ENCODE measurements around the gene DNAH8.

DNAH8 gene

DNA sequence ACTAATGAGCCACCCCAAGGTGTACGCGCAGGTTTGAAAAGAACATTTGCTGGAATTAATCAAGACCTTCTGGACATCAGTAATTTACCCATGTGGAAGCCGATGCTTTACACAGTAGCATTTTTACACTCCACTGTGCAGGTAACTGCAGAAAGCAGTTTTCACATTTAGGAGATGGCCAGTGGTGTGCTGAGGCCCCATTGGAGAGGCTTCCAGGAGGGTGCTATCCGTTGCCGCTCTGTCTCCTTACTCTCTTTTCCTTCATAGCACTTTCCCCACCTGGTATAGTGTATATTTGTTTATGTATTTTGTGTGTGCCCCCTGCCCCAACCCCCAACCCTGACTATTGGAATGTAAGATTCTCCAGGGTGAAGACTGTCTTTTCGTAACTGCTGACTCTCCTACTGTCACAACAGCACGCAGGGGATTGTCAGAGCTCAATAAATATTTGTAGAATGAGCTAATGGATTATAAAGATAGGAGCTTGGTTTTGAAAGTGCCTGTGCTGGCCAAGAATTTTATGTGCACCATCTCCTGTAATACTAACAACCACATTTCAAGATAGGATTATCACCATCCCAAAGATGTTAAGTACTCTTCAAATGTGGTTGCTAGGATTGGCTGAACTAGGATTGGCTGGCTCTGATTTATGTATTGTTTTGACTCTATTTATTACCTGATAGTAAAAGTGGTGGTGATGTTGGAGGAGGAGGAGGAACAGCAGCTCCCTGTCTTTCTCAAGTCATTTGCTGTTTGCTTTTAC, 259.5 kb downstream of the DNAH8 start:
- DNase-seq (ENCODE audit: low read depth), result no peak

DNA sequence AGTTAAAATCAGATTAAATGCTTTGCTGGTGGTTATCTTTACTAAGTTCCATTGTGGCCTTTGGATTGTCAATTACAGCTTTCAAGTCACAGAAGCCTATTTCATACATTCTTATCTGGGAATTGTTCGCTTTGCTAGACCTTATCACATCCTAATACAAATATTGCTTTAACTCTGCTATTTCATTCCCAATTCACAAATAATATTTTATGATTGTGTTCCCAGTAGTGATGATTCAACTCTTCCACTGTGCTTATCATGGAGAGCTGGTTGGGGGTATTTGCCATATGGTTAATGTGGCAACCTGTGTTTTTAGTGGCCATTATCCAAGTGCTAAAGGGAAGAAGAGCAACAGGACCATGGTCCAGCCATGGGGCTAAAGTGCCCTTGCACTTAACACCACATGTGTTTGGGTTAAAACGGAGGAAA, 260.5 kb downstream of the DNAH8 start:
- no peak for DNase-seq (ENCODE audit: low read depth)

DNA sequence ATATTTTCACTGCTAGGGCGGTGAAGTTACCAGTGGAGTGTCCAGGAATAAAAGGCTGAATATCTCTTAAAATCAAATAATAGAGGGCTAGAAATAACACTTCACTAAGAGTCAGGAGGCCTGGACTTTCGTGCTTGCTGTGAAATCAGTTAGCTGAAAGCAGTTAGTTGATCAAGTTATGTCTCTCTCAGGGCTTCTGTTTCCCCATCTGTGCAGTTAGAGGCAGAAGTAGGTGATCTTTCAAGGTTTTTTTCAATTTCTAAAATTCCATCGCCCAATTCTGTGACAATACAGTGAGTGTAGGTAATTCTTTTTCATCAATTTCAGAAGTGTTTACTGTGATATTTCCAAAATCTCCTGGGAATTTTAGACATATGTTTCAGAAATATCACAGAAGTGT, 260.9 kb downstream of the DNAH8 start:
- DNase-seq (ENCODE audit: low read depth), result no peak

DNA sequence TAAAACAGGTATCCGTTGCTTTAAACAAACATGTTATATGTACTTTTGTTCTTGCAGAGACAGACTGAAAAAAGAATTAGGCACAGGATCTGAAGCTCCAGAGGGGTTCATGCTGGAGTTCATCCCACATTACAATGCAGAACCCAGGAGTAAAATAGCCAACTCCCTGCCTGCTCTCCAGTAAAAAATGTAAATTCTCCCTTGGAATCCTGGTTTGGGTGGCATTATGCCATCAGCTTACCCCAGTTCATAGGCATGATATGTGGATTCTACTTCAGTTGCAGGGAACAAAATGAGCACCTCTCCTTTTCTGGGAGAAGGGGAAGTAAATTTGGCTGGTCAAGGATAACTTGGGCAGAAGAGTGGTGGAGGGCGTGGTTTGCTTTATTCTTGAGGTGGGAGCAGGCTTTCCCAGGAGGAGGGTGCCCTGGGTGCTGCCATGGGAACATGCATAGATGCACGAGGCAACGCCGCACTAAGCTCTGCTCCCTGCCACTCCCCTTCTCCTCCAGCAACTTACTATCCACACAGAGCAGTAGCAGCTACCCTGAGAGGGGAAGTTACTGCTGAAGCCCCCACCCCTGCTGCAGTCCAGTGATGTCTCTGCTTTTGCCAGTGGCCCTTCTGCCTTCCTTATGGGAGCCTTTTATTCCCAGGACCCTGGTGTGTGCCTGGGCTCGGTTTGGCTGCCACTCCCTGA, 261.8 kb downstream of the DNAH8 start:
- DNase-seq (ENCODE audit: low read depth), result no peak

DNA sequence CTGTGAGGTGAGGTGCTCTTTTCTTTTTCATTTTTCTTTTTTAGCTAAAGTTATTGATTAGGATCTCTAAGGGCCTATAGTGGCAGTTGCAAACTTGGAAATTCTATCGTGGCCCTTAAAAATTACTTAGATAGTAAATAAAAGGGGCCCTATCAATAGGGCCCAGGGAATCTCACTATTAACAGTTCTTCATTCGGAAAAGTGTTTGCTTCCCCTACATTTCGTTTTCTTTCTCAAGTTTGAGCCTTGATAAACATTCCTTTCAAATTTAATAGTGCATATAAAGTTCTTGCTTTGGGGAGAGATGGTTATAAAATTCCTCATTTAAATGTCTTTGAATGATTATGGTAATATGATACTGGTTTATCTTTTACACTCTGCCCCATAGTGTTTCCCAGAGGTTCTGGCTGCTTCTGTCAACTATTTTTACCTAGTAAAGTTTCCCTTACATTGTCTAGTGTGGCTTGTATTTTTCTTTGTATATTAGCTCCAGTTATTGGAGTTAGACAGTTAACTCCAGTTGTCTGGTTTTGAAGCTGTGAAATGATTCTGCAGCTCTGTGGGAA, 263.1 kb downstream of the DNAH8 start:
- no peak for DNase-seq (ENCODE audit: low read depth)

DNA sequence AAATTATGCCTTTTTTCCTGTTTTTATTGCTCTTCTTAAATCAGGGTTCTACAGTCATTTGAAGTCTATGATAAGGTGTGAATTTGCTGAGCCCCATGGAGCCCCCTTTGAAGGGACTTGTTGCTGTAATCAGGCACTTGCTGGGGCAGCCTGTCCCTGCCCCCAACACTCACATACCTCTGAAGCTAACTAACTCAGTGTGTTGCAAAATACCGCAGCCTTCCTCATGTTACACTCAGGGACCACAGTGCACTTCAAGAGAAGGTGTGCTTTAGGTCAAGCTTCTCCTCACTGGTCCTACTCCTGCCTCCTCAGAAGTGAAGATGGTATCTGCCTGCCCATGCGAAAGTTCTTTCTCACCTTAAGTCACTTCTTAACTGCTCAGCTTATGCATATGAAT, 267.4 kb downstream of the DNAH8 start:
- DNase-seq (ENCODE audit: low read depth), result no peak

DNA sequence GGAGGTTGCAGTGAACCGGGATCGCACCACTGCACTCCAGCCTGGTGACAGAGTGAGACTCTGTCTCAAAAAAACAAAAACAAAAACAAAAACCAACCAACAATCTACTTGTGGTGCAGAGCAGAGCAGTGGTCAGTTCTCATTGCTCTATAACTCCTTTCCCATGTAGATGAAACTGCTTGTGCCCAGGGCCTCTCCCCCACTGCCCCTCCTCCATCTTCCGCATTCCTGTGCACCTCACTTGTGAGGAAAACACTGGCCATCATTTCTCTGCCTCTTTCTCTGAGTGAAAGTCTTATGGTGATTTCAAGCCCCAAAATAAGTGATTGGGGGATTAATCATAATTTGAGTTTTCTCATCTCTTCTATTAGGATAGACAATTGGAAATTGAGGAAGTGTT, 269.6 kb downstream of the DNAH8 start:
- no peak for DNase-seq (ENCODE audit: low read depth)

DNA sequence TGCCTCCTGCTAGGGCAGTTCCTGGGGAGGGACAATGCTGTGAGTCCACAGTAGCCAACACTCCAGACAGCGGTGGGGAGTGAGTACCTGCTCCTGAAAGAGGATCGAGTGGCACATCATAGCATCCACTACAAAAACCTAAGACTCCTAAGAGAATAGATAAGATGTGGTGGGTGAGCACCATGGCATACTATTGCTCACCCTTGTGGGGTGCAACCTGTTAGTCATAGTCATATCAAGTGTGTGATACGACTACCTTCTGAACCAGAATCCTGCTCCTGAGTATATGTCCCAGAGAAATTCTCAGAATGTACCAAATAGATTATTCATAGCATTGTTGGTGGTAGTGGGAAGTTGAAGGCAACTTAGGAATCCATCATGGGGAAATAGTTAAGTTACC, 270.7 kb downstream of the DNAH8 start:
- no peak for DNase-seq (ENCODE audit: low read depth)

DNA sequence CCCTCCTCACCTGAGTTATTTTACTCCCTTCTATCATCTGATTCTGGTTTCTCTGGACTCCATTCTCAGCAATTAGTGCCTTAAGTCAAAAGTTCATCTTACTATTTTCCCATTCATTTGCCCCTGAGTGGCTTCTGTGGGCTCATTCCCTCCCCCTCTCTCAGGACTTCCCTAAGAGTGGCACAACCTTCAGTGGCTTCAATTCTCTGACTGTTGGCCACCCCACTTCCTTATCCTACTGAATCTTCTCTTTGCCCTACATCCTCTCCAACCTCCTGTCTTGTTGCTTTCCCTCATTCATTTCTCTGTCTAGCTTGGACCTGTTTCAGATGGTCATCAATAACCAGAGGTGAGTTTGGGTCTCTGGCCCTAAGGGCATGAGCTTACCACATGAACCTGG, 272.4 kb downstream of the DNAH8 start:
- DNase-seq (ENCODE audit: low read depth), result no peak

DNA sequence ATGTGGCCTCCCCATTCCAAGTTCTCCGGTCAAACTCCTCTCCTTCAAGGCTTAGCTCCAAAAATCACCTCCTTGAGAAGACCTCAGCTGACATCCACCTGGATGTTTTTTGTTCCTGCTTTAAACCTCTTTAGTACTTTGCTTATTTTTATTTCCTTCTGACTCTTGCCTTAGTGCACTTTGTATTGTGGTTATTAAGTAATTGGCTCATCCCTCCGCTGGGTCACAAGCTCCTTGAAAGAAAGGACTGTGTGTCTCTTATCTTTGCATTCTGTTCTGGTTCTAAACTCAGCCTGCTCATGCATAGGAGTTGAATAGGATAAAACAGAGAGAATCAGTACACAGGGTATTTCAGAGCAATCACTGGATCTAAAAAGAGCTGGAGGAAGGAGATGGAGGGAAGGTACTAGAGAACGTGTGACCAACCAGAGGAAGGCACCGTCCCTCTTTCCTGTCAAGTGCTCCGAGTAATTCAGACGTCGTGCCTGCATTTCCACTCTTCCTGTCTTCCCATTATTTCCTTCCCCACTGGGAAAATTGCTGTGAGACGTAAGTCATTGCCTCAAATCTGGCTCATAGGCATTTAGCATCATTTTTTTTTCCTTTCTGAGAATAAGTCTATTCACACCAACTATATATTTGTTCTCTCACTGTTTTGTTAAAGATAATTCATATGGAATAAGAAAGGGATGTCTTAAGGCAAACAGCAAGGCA, 273.8 kb downstream of the DNAH8 start:
- no peak for DNase-seq (ENCODE audit: low read depth)

DNA sequence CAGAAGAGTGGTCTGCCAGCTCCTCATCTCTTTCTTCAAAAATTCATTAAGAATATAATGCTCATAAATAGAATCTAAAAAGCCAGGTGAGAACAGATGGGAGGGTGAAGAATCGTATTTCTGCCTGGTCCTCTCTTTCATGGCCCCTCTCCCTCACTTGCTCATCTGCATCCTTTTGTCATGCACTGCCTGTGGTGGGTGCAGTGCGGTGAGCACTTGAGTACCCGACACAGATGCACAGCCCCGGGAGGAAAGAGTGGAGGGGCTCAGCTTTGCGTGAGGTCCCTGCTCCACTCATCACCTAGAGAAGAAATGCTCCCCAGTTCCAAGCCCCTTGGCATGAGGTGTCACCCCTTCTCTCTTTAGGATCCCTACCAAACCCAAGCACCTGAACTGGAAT, 275.4 kb downstream of the DNAH8 start:
- no peak for DNase-seq (ENCODE audit: low read depth)

DNA sequence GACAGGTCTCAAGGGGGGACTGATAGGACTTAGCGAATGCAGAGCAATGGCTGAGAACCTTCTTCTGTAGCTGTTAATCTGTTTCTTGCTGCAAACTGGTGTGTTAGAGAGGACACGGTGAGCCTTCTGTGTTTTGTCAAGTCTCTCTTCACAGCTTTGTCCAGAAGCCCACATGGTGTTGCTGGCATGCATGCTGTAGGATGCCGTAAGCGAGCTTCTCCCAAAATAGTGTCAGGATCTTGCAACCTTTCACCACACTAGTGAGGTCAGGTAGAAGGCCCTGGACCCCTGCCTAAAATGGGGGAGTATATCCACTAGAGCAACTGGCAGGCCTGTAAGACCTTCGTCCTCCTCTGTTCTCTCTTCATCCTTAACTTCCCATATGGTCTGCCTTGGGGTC, 281.6 kb downstream of the DNAH8 start:
- DNase-seq (ENCODE audit: low read depth), result no peak

DNA sequence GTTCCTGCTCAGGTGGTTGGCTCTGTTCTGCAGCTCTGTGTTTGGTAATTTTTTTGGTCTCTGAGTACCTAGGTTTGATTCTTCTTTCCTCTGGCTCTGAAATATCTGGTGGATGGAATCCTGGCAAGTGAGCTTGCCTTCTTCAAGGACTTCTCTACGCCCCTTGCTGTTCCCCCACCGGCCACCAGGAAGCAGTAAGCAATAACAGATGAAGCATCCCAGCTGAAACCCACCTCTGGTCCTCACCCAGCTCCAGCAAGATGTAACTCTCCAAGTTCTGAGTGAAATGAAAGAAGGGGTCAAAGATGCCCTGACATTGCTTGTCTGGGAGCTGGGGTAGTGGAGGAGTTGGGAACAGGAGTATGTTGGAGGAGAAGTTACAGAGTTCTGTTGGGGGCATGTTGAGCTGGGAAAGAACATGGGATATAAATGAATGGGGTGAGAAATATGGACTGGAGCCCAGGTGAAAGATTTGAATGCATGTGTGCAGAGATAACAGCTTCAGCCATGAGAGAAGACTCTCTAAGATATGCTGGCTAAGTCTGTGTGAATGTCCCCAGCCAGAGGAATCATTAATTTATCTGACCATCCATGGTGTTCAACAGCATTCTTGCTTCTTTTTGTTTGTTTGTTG, 282.1 kb downstream of the DNAH8 start:
- no peak for DNase-seq (ENCODE audit: low read depth)

DNA sequence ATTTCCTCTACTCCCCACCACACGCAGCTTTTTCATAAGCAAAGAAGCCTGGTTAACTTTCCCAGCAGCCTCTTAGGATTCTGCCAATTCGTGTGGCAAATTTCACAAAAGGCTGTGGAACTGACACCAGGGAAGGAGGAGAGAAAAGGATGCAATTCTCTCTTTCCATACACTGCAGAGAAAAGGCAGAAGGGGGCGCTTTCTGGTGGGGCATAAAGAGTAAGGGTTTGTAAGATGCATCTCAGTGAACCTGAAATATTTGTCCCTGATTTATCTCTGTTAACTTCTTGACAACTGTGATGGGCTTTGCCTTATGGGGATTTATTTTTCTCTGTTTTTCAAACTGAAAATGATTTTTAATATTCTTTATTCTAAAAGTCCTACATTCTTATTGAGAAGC, 288.0 kb downstream of the DNAH8 start:
- DNase-seq (ENCODE audit: low read depth), result no peak

DNA sequence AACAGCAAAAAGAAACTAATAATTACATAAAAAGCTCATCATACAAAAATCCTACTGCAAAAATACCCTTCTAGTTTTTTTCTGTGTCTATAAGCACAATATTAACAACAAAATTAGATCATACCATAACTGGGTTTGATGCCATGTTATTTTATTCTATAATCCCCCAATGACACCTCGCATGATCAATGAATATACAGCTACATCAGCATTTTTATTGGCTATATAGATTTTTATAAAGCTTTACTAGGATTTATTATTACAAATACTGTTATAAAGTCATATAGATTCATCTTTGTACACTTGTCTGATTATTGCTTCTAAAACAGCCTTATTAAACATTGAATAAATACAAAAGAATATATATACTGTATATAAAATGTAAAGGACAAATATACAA, 288.4 kb downstream of the DNAH8 start:
- no peak for DNase-seq (ENCODE audit: low read depth)

DNA sequence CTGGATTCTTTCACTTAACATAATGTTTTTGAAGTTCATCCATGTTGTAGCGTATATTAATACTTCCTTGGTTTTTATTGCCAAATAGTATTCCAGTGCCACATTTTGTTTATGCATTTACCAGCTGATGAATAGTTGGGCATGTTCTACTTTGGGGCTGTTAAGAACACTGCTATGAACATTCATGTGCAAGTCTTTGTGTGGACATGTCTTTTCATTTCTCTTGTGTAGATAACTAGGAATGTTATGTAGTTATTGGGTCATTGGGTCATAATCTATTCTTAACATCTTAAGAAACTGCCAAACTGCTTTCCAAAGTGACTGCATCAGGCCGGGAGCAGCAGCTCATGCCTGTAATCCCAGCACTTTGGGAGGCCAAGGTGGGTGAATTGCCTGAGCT, 289.7 kb downstream of the DNAH8 start:
- DNase-seq (ENCODE audit: low read depth), result no peak

DNA sequence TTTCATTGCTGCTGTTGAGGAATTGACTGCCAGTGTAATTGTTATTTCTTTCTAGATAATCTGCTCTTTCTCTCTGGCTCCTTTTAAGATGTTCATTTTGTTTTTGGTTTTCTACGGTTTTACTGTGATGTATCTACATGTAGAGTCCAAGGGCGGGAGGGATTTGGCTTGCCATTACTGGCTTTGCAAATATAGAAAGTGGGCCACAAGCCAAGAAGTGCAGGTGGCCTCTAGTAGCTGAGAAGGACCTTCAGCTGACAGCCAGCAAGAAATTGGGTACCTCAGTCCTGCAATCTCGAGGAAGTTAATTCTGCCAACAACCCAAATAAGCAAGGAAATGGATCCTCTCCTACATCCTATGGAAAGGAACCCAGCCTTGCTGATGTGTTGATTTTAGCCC, 290.7 kb downstream of the DNAH8 start:
- DNase-seq (ENCODE audit: low read depth), result no peak

DNA sequence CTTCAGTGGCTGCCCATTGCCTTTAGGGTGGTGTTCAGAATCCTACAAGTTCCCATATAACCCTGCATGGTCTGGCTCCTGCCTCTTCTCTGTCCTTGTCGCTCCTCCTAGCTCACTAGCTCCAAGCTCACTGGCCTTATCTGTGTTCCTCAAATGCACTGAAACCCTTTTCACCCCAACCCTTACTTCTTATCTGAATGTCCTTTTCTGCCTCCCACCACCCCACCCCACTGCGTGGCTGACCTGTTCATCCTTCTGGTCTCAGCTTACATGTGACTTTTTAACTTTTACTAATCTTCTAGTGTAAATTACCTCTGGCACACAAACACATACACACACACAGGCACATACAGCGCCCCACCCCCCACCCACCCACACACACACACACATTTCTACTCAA, 292.5 kb downstream of the DNAH8 start:
- no peak for DNase-seq (ENCODE audit: low read depth)

DNA sequence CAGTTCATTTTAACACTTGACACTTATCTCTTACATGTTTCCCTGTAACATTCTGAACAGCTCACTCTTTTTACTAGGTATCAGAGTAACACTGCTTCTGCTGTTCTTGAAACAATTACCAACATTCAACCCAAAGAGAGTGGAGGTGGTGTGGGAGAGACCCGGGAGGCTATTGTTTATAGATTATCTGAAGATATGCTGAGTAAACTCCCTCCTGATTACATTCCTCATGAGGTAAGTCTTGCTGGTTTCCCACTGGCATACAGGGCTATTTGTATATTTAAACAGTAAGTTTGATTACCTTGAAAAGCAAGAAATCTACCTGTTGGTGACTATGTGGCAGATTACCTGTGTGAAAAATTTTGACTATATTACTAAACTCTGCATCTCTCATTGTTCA, 293.6 kb downstream of the DNAH8 start:
- DNase-seq (ENCODE audit: low read depth), result no peak

DNA sequence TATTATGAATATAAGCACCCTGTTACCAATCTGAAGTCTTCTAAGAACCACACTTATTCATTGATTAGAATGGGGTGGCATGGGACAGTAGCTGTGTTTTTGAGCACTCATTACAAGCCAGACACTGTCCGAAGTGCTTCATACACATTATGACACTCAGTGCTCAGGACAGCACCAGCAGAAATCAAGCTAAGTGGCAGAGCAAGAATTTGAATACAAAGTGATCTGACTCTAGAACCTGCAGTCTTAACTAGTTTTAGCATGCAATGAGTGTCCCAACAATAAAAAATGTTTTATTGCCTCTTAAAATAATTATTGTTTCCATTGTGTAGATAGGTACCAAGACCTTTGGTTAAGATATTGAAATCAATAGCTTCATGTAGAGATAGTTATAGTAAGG, 294.4 kb downstream of the DNAH8 start:
- no peak for DNase-seq (ENCODE audit: low read depth)

DNA sequence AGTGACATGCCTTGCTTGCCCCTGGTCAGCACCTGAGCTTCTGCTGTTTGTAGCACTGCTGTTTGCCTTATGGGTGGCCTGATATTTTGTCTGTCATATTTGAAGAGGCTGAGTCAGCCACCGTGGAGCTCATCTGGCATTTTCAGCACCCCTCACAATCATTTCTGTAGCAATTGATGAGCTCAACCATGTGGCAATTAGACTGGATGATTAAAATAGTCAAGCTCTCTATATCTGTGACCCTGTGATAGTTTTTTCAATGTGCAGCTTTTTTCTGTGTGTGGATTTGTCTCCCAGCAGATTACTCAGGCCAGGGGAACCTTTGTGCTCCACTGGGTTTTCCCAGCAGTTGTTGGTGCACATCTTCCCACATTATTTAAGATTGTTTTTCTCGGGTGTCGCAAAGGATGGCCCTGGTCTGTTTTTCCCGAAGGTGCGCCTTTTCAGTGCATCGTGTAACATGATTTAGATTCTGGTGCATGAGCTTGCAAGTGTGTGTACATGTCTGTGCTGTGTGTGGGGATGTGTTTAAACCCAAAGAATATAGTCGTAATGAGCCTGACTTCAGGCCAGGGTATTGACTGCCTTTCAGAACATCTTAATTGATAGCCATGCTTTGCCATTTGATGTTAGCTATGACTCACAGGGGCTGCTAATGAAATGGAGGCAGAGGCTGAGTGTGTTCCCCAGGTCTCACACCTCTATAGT, 301.9 kb downstream of the DNAH8 start:
- DNase-seq (ENCODE audit: low read depth), result no peak

DNA sequence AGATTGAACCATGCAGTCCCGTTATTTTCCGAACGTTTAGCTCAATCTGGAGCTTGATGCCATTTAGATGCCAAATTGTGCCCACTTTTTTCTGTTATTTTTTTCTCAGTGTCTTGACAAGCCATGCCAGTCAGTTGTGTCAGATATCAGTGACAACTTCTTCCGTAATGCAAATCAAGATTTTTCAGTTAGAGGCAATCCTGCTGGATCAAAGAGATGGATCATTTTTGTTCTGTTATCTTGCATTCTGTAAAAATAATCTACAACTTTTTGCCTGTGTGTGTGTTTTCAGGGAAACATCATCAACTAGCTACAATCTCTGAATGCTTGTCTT, 302.4 kb downstream of the DNAH8 start:
- no peak for DNase-seq (ENCODE audit: low read depth)

Data from HS-27A (cell line).